Measurements from ENCODE around the gene EIF1AX. TPM values are rescaled to one million over a fixed set of nuclear protein-coding genes. Genes with fewer than 3 reads are reported as not detected.
A peak's percentile ranks its signal among the peaks of the same experiment; 100 is the strongest.

Gene EIF1AX
- total RNA-seq, 1 donor from 2014 or later: 123 TPM

GRCh38 chrX:20080277-20080676, 61.4 kb downstream of the EIF1AX start:
- Histone ChIP-seq H3K79me2 (ENCODE audit: low read depth) (no peaks in the 10 kb centered on the region), H3K4me1 (no peaks in the 10 kb centered on the region), H3K4me2 (no peak overlapping the region), H3K4me3 (no peak overlapping the region), H4K20me1 (ENCODE audit: low read depth) (no peaks in the 10 kb centered on the region), H3K9me3 (ENCODE audit: low read depth) (no peaks in the 10 kb centered on the region), H3K27me3 (no peaks in the 10 kb centered on the region), H3F3A (ENCODE audit: low read depth) (no peaks in the 10 kb centered on the region), H3K27ac (no peak overlapping the region), H3K9ac (no peak overlapping the region), H2AFZ (replicated peaks) (no peak overlapping the region), H3K36me3 (no peaks in the 10 kb centered on the region)
- Mint-ChIP-seq H3K9me3 (peaks cover 2% of the 10 kb centered on the region), H3K27ac (no peak overlapping the region), H3K4me1 (no peaks in the 10 kb centered on the region), H3K36me3 (no peaks in the 10 kb centered on the region), H3K27me3 (ENCODE audit: insufficient read depth, low read depth) (no peaks in the 10 kb centered on the region), H3K4me3 (no peak overlapping the region)
- DNase-seq (ENCODE audit: low spot score): no peak
- TF ChIP-seq, protein P1, sequence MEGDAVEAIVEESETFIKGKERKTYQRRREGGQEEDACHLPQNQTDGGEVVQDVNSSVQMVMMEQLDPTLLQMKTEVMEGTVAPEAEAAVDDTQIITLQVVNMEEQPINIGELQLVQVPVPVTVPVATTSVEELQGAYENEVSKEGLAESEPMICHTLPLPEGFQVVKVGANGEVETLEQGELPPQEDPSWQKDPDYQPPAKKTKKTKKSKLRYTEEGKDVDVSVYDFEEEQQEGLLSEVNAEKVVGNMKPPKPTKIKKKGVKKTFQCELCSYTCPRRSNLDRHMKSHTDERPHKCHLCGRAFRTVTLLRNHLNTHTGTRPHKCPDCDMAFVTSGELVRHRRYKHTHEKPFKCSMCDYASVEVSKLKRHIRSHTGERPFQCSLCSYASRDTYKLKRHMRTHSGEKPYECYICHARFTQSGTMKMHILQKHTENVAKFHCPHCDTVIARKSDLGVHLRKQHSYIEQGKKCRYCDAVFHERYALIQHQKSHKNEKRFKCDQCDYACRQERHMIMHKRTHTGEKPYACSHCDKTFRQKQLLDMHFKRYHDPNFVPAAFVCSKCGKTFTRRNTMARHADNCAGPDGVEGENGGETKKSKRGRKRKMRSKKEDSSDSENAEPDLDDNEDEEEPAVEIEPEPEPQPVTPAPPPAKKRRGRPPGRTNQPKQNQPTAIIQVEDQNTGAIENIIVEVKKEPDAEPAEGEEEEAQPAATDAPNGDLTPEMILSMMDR (IDR thresholded peaks at IDR 0.05): no peak
- TF ChIP-seq EZH2phosphoT487 (IDR thresholded peaks at IDR 0.05) (no peak), EZH2 (IDR thresholded peaks at IDR 0.05) (no peak)

Small RNA genes lying within 50 kb of the gene (small RNA-seq; reads per million reads assigned to genes)
- gene RF00493 (11.5 reads per million, percentile 96 among the genes with 10 or more reads in this experiment), gene RF00494 (not detected)

Other genes with a start within 250 kb of the EIF1AX start
- gene BCLAF3, start 150.8 kb downstream of the EIF1AX start, total RNA-seq (ENCODE audit: low replicate concordance): 7.4 and 9.7 TPM in 2 replicates
- 2.0 and 2.6 TPM in 2 replicates for gene MAP7D2, start 24.9 kb downstream of the EIF1AX start, total RNA-seq (ENCODE audit: low replicate concordance)
- gene RPS6KA3, start 125.1 kb upstream of the EIF1AX start, total RNA-seq (ENCODE audit: low replicate concordance): 20.9 and 32.2 TPM in 2 replicates

Measured in neural progenitor cell (in vitro differentiated cells).